ENCODE measurements around the gene ANKFN1.

ANKFN1 gene

GRCh38 chr17:56314984-56315602, 161.8 kb downstream of the ANKFN1 start:
- in situ Hi-C loops (cut with MboI; ENCODE audit: low pct_unique_long_range_greater_than_20kb, low sequenced_read_pairs, unreplicated experiment) = no loop called here
- DNase-seq (ENCODE audit: low spot score) = no peak
- TF ChIP-seq CTCF (IDR thresholded peaks at IDR 0.05; ENCODE audit: extremely low read depth, insufficient read depth, missing control alignments) = no peak

GRCh38 chr17:56316604-56317003, 163.3 kb downstream of the ANKFN1 start:
- TF ChIP-seq CTCF (IDR thresholded peaks at IDR 0.05; ENCODE audit: extremely low read depth, insufficient read depth, missing control alignments) = no peak
- in situ Hi-C loops (cut with MboI; ENCODE audit: low pct_unique_long_range_greater_than_20kb, low sequenced_read_pairs, unreplicated experiment) = no loop called here
- DNase-seq (ENCODE audit: low spot score) = no peak

- in situ Hi-C loops (cut with MboI; ENCODE audit: low pct_unique_long_range_greater_than_20kb, low sequenced_read_pairs, unreplicated experiment) = no loop called here
- no peak for TF ChIP-seq CTCF (IDR thresholded peaks at IDR 0.05; ENCODE audit: extremely low read depth, insufficient read depth, missing control alignments)
- DNase-seq (ENCODE audit: low spot score) = no peak
These were observed 164.3 kb downstream of the ANKFN1 start for GRCh38 chr17:56317351-56318208.

GRCh38 chr17:56319531-56319930, 166.3 kb downstream of the ANKFN1 start:
- in situ Hi-C loops (cut with MboI; ENCODE audit: low pct_unique_long_range_greater_than_20kb, low sequenced_read_pairs, unreplicated experiment) = no loop called here
- TF ChIP-seq CTCF (IDR thresholded peaks at IDR 0.05; ENCODE audit: extremely low read depth, insufficient read depth, missing control alignments) = peak; percentile 58
- peak; percentile 23 for DNase-seq (ENCODE audit: low spot score)

GRCh38 chr17:56320443-56320842, 167.2 kb downstream of the ANKFN1 start:
- in situ Hi-C loops (cut with MboI; ENCODE audit: low pct_unique_long_range_greater_than_20kb, low sequenced_read_pairs, unreplicated experiment) = no loop called here

GRCh38 chr17:56322991-56323390, 169.7 kb downstream of the ANKFN1 start:
- DNase-seq (ENCODE audit: low spot score) = no peak
- in situ Hi-C loops (cut with MboI; ENCODE audit: low pct_unique_long_range_greater_than_20kb, low sequenced_read_pairs, unreplicated experiment) = no loop called here
- no peak for TF ChIP-seq CTCF (IDR thresholded peaks at IDR 0.05; ENCODE audit: extremely low read depth, insufficient read depth, missing control alignments)

More at GRCh38 chr17:56320443-56320842, 167.2 kb downstream of the ANKFN1 start:
- no peak for TF ChIP-seq CTCF (IDR thresholded peaks at IDR 0.05; ENCODE audit: extremely low read depth, insufficient read depth, missing control alignments)
- no peak for DNase-seq (ENCODE audit: low spot score)

Measured in GM13977 (cell line).